Tibial nerve (tissue), 3 donors: Measurements from ENCODE around the gene BLOC1S1.

Source experiments
- POLR2A ChIP-seq, 2 donors: fragments of 450-650 bp; IDR thresholded peaks; one replicate each; pipeline ENCODE4 v1.6.1; 2017; ENCODE audit warnings: antibody characterized with exemption in 2 of 2, mild to moderate bottlenecking in 2 of 2, moderate library complexity in 2 of 2
- TF ChIP-seq, protein P1 (sequence below), 5 experiments: fragments of 200-600 bp in 3 of 5; fragments of 450-650 bp in 2 of 5; sonication (generic) in 3 of 5; IDR thresholded peaks; one replicate each; pipeline ENCODE4 v1.5.1; 2016 to 2019; ENCODE audit warnings: antibody characterized with exemption in 5 of 5, mild to moderate bottlenecking in 3 of 5, moderate library complexity in 2 of 5

DNA sequence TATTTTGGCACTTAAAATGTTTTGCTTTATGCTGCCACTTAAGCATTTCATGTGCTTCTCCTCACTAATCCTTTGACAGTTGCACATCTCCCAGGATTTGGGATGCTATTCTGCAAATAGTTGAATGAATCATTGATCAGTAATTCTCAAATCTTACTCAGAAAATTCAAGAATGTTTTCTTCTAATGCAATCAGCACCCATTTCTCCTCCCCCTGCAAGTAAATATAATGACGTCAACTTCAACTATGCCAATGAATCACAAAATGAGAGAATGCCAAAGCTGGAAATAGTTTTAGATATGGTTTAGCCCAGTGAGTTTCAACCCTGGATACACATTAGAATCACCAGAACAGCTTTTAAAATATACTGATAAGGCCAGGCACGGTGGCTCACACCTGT lies 2.1 kb upstream of the BLOC1S1 start:
- TF ChIP-seq, protein P1, sequence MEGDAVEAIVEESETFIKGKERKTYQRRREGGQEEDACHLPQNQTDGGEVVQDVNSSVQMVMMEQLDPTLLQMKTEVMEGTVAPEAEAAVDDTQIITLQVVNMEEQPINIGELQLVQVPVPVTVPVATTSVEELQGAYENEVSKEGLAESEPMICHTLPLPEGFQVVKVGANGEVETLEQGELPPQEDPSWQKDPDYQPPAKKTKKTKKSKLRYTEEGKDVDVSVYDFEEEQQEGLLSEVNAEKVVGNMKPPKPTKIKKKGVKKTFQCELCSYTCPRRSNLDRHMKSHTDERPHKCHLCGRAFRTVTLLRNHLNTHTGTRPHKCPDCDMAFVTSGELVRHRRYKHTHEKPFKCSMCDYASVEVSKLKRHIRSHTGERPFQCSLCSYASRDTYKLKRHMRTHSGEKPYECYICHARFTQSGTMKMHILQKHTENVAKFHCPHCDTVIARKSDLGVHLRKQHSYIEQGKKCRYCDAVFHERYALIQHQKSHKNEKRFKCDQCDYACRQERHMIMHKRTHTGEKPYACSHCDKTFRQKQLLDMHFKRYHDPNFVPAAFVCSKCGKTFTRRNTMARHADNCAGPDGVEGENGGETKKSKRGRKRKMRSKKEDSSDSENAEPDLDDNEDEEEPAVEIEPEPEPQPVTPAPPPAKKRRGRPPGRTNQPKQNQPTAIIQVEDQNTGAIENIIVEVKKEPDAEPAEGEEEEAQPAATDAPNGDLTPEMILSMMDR (IDR thresholded peaks at IDR 0.05), result no peak
- no peak for TF ChIP-seq POLR2A (IDR thresholded peaks at IDR 0.05)
